GM19238 (cell line): ENCODE measurements around the gene LITAFD.
"Not testable (repeated sequence)": the region's sequence is repeated elsewhere in the genome, so short reads cannot be mapped to it uniquely, and the experiment has no call there.

Experiments
- DNase-seq: peaks from one replicate; pipeline ENCODE4 v3.0.0; 2011; ENCODE audit warnings: low spot score; ENCODE audit not compliant: insufficient read length

Gene LITAFD

GRCh38 chr16:8893976-8894690 is 12.0 kb downstream of the LITAFD start:
- DNase-seq = no peak

GRCh38 chr16:8894736-8895334 is 12.7 kb downstream of the LITAFD start:
- no peak for DNase-seq

GRCh38 chr16:8898660-8899318 is 16.6 kb downstream of the LITAFD start:
- DNase-seq = no peak

GRCh38 chr16:8899709-8900317 is 17.7 kb downstream of the LITAFD start:
- no peak for DNase-seq

- DNase-seq = no peak
These were observed 18.2 kb downstream of the LITAFD start for GRCh38 chr16:8900343-8900742.

GRCh38 chr16:8901320-8901861 is 19.2 kb downstream of the LITAFD start:
- DNase-seq = no peak

- DNase-seq = no peak
These were observed 20.9 kb downstream of the LITAFD start for GRCh38 chr16:8903004-8903403.

GRCh38 chr16:8904018-8904430 is 21.9 kb downstream of the LITAFD start:
- DNase-seq = no peak

GRCh38 chr16:8905168-8905762 is 23.1 kb downstream of the LITAFD start:
- no peak for DNase-seq

- DNase-seq = no peak
These were observed 23.8 kb downstream of the LITAFD start for GRCh38 chr16:8905795-8906591.

- no peak for DNase-seq
These were observed 24.9 kb downstream of the LITAFD start for GRCh38 chr16:8907096-8907495.

- no peak for DNase-seq
These were observed 26.8 kb downstream of the LITAFD start for GRCh38 chr16:8908810-8909468.

GRCh38 chr16:8910811-8911210 is 28.7 kb downstream of the LITAFD start:
- no peak for DNase-seq

GRCh38 chr16:8912793-8913192 is 30.6 kb downstream of the LITAFD start:
- DNase-seq = no peak

GRCh38 chr16:8914098-8914497 is 31.9 kb downstream of the LITAFD start:
- DNase-seq = no peak

- no peak for DNase-seq
These were observed 33.7 kb downstream of the LITAFD start for GRCh38 chr16:8915722-8916301.

GRCh38 chr16:8916541-8917225 is 34.5 kb downstream of the LITAFD start:
- no peak for DNase-seq

- DNase-seq = not testable (repeated sequence)
These were observed 35.2 kb downstream of the LITAFD start for GRCh38 chr16:8917336-8917735.
